ENCODE data around the gene EFNA2. TPM values are rescaled to one million over a fixed set of nuclear protein-coding genes. Genes with fewer than 3 reads are reported as not detected.

Gene EFNA2
- total RNA-seq, 1 donor from 2014 or later: not detected

GRCh38 chr19:1247748-1248138 is 37.9 kb upstream of the EFNA2 start:
- ATAC-seq (ENCODE audit: poor library complexity): no peak
- intact Hi-C loops (cut with DNase I): no loop called here
- DNase-seq: no peak

DNA sequence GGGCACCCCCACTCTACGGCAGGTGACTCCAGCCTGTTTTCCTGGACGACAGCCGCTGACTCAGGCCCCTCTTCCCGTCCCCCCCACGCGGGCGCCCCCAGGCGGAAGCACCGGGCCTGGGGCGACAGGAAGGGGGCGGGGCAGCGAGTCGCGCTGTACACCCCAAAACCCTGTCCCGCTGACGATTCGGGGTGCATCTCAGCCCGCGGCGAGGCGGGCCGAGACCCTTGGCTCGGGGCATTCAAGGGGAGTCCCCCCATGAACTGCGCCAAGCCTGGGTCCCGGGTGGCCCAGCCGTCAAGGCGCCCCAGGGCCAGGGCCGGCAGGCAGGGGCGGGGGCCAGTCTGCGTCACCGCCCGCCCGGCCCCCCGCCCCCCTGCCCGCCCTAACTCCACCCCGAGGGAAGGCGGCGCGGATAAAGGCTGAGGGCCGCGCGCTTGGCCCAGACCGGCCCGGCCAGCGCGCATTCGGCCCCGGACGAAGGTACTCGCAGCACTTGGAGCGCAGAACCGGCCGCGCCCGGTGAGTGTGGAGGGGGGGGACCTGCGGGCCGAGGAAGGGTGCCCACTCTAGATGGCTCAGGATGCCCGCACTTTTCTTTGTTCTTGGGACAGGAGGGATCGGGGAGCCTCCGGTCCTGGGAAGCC is 37.4 kb upstream of the EFNA2 start, which contains the start of gene MIDN:
TSS of gene MIDN (plus strand) at position 445 of the 647 bp plus-strand sequence. CDS start 1,714 bp downstream, outside the sequence.
- DNase-seq (peak; percentile 91), ATAC-seq (ENCODE audit: poor library complexity) (peak; percentile 37)
- intact Hi-C loops (cut with DNase I): no loop called here

DNA sequence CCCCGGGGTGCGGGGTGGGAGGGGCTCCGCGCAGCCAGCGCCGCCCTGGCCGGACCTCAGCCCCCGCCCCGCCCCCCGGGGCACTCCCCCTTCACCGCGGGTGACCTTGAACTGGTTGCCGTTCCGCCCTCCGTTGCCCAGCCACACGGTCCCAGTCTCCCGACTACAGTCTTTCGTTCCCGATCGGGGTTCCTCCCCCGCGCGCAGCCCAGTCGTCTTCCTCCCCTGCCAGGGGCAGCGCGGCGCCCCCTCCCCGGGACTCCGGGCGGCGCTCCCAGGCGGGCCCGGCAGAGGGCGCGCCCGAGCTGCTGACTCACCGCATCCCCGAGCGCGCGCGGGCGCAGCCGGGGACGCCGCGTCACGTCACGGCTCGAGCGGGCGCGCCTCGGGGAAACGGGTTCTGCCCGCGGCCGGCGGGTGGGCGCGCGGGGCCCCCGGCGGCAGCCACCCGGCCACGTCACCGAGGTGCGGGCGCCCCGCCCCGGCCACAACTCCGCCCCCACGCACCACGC is 36.8 kb upstream of the EFNA2 start:
- peak; percentile 90 for DNase-seq
- peak; percentile 15 for ATAC-seq (ENCODE audit: poor library complexity)
- intact Hi-C loops (cut with DNase I): no loop called here

GRCh38 chr19:1249298-1249989 is 36.2 kb upstream of the EFNA2 start:
- intact Hi-C loops (cut with DNase I): no loop called here
- peak; percentile 13 for ATAC-seq (ENCODE audit: poor library complexity)
- DNase-seq: peak; percentile 97

DNA sequence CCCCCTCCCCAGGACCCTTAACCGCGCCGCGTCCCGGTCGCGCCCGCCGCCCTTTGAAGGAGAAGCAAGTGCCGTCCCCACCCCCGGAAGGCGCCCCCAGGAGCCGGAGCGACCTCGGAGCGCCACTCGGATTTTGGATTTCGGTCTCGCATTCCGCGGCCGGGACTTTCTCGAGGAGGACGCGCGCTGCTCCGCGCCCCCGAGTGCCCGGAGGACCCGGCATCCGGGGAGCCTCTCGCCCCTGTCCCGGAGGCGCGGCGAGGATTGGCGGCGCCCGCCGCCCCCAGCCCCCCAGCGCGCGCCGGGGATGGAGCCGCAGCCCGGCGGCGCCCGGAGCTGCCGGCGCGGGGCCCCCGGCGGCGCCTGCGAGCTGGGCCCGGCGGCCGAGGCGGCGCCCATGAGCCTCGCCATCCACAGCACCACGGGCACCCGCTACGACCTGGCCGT is 35.7 kb upstream of the EFNA2 start:
- intact Hi-C loops (cut with DNase I): no loop called here
- no peak for DNase-seq
- no peak for ATAC-seq (ENCODE audit: poor library complexity)

GRCh38 chr19:1250437-1251260 is 35.0 kb upstream of the EFNA2 start:
- intact Hi-C loops (cut with DNase I): no loop called here
- no peak for ATAC-seq (ENCODE audit: poor library complexity)
- DNase-seq: peak; percentile 83

- ATAC-seq (ENCODE audit: poor library complexity): no peak
- intact Hi-C loops (cut with DNase I): no loop called here
- peak; percentile 89 for DNase-seq
Measured at GRCh38 chr19:1251330-1252220, 34.1 kb upstream of the EFNA2 start.

GRCh38 chr19:1252221-1252820 is 33.4 kb upstream of the EFNA2 start:
- intact Hi-C loops (cut with DNase I): no loop called here
- DNase-seq (peak; percentile 94), ATAC-seq (ENCODE audit: poor library complexity) (peak; percentile 43)

DNA sequence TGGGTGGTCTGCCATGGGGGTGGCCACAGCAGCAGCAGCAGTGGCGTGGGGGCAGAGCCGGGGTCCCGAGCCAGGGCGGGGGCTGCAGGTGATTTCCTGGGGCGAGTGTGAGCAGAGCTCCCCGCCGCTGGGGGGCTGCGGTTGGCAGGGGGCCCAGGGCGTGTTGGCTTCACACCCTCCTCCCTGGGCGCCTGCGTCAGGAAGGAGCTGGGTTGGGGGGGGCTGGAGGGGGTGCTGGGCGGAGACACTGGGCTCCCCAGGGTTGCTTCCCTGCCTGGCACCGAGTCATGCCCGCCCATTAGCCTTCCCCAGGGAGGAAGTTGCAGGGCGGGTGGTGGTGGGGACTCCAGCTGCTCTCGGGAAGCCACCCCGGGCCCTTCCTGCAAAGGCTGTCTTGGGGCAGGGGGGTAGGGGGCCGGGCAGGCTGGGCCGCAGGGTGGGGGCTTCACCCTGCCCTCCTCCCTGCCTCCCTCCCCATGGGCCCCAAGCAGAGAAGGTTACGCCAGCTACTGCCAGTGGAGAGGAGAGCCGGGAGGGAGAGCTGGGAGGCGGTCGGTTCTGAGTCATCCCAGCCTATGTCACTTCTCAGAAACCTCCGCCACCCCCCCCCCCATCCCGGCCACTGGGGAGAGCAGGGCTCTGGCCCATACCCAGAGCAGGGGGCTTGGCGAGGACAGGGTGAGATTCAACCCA is 32.7 kb upstream of the EFNA2 start:
- peak; percentile 37 for ATAC-seq (ENCODE audit: poor library complexity)
- intact Hi-C loops (cut with DNase I): no loop called here
- DNase-seq: peak; percentile 94

DNA sequence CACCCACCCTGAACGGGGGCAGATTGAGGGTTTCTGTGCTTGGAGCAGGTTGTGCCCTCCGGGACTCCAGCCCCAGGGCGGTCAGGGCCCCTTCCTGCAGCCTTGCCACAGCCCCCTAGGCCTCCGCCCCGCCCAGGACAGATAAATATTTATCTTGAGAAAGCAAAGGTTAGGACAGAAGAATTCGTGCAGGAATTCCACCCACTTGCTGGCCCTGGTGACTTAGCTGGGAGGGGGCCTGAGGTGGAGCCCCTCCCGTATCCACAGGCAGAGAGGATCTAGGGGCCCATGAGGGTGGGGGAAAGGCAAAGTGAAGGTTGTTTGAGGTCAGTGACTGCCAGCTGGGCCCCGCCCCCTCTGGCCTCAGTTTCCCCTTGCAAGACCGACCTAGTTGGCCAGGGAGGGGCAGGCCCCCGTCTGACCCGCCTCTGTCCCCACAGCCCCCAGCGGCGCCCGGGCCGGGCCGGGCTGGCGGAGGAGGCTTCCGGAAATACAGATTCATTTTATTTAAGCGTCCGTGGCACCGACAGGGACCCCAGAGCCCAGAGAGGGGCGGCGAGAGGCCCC is 32.1 kb upstream of the EFNA2 start:
- no peak for DNase-seq
- intact Hi-C loops (cut with DNase I): no loop called here
- ATAC-seq (ENCODE audit: poor library complexity): no peak

DNA sequence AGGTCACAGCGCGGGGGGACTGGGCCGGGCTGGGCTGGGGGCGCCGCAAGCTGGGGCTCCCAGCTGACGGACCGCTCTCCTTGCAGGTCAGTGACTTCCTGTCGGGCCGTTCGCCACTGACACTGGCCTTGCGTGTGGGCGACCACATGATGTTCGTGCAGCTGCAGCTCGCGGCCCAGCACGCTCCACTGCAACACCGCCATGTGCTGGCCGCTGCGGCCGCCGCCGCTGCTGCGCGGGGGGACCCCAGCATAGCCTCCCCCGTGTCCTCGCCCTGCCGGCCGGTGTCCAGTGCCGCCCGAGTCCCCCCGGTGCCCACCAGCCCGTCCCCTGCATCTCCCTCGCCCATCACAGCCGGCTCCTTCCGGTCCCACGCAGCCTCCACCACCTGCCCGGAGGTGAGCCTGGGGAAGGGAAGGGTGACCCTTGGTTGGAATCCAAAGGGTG is 31.6 kb upstream of the EFNA2 start:
- ATAC-seq (ENCODE audit: poor library complexity) (no peak), DNase-seq (no peak)
- intact Hi-C loops (cut with DNase I): no loop called here

DNA sequence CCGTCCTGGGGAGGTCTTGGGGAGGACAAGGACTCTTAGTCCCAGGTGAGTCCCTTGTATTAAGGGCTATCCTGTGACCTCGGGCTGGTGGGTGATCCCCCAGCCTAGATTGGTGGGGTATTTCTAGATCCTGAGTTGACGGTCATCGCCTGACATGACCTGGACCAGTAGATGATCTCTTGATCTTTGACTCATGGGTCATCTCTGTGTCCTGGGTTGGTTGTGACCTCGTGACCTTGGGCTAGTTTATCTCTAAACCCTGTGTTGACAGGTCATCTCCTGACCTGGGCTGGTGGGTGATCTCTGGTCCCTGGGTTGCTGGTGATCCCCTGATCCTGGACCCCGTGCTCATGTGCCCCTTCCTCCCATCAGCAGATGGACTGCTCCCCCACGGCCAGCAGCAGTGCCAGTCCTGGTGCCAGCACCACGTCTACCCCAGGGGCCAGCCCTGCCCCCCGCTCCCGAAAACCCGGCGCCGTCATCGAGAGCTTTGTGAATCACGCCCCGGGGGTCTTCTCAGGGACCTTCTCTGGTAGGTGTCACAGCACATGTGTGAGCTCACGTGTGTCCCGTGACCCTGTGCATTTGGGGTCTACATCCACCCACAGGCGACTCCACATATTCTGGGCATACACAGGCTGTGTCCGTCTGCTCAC is 31.0 kb upstream of the EFNA2 start:
- ATAC-seq (ENCODE audit: poor library complexity) (no peak), DNase-seq (no peak)
- intact Hi-C loops (cut with DNase I): no loop called here

DNA sequence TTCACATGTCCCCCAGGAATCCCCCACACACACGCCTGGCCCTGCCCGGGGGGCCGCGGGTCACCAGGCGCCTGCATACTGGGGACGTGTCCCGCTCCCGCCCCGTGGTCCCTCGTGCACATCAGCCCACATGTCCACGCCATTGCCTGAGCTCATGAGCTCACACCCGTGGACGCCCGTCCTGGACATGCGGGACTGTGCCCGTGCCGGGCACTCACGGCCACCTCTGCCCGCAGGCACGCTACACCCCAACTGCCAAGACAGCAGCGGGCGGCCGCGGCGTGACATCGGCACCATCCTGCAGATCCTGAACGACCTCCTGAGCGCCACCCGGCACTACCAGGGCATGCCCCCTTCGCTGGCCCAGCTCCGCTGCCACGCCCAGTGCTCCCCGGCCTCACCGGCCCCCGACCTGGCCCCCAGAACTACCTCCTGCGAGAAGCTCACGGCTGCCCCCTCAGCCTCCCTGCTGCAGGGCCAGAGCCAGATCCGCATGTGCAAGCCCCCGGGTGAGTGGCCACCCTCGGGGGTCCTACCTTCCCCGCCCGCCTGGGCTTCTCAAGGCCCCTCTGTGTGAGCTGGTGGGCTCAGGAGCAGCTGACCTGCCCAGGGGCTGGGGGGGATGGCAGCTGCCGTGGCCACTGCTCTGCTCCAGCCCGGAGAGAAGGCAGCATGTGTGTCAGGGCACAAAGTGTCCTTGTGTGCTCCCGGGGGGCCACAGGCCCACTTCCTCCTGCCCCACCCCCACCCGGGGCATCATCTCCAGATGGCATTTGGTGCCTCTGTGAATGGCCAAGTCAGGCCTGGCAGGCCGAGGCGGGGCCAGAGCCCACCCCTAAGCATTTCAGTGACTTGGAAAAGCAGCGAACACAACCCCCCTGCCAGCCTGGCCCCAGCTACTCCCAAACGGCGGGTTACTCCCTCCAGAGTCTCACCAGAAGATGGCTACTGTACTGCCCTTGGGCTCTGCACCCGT is 30.2 kb upstream of the EFNA2 start:
- DNase-seq (no peak), ATAC-seq (ENCODE audit: poor library complexity) (no peak)
- intact Hi-C loops (cut with DNase I): no loop called here

GRCh38 chr19:1256646-1257474 is 28.8 kb upstream of the EFNA2 start:
- intact Hi-C loops (cut with DNase I): no loop called here
- ATAC-seq (ENCODE audit: poor library complexity): no peak
- DNase-seq: no peak
